Mammary epithelial cell (primary cell): ENCODE results near the gene NLGN1.

Experiments used
- EZH2 ChIP-seq: IDR thresholded peaks from 2 replicates; pipeline ENCODE4 v1.6.1; 2012; ENCODE audit warnings: low read length, inconsistent platforms, borderline replicate concordance
- TF ChIP-seq, protein P1 (sequence below), 2 donors: IDR thresholded peaks in 1 of 2; conservative IDR thresholded peaks in 1 of 2; 2 replicates each; pipeline ENCODE4 v1.5.1; 2011 to 2012; ENCODE audit warnings: inconsistent platforms in 2 of 2, low read length in 2 of 2, mild to moderate bottlenecking in 2 of 2, control low read depth in 1 of 2, low read depth in 1 of 2; ENCODE audit not compliant: insufficient read depth in 1 of 2; ENCODE audit errors: extremely low read depth in 1 of 2

DNA sequence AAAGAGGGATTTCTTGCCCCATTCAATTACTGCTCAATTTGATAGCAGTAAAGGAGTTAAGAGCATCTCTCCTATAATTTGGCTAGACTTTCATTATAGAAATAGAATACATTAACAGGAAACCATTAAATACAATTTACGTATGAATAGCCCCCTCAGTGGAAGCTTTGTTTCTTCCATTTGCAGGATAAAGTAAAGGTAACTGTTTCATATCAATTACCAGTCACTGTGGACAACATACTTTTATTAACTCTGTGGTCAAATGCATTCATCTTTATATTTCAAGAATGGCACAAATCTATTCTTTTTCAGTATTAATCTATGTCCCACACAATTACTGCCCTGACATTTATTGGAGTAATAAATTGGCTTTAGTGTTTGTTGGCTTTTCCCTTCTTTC lies 613.4 kb downstream of the NLGN1 start:
- TF ChIP-seq, protein P1, sequence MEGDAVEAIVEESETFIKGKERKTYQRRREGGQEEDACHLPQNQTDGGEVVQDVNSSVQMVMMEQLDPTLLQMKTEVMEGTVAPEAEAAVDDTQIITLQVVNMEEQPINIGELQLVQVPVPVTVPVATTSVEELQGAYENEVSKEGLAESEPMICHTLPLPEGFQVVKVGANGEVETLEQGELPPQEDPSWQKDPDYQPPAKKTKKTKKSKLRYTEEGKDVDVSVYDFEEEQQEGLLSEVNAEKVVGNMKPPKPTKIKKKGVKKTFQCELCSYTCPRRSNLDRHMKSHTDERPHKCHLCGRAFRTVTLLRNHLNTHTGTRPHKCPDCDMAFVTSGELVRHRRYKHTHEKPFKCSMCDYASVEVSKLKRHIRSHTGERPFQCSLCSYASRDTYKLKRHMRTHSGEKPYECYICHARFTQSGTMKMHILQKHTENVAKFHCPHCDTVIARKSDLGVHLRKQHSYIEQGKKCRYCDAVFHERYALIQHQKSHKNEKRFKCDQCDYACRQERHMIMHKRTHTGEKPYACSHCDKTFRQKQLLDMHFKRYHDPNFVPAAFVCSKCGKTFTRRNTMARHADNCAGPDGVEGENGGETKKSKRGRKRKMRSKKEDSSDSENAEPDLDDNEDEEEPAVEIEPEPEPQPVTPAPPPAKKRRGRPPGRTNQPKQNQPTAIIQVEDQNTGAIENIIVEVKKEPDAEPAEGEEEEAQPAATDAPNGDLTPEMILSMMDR (conservative IDR thresholded peaks at IDR 0.05 in 1 of 2, IDR thresholded peaks at IDR 0.05 in 1 of 2; ENCODE audit: extremely low read depth in 1 of 2, insufficient read depth in 1 of 2, low read depth in 1 of 2, low read length in 2 of 2), result no peak
- no peak for TF ChIP-seq EZH2
